ENCODE results near the gene VEGFA. TPM values are rescaled to one million over a fixed set of nuclear protein-coding genes. Genes with fewer than 3 reads are reported as not detected.
A peak's percentile ranks its signal among the peaks of the same experiment; 100 is the strongest.

VEGFA gene
- total RNA-seq = 37.2 TPM

DNA sequence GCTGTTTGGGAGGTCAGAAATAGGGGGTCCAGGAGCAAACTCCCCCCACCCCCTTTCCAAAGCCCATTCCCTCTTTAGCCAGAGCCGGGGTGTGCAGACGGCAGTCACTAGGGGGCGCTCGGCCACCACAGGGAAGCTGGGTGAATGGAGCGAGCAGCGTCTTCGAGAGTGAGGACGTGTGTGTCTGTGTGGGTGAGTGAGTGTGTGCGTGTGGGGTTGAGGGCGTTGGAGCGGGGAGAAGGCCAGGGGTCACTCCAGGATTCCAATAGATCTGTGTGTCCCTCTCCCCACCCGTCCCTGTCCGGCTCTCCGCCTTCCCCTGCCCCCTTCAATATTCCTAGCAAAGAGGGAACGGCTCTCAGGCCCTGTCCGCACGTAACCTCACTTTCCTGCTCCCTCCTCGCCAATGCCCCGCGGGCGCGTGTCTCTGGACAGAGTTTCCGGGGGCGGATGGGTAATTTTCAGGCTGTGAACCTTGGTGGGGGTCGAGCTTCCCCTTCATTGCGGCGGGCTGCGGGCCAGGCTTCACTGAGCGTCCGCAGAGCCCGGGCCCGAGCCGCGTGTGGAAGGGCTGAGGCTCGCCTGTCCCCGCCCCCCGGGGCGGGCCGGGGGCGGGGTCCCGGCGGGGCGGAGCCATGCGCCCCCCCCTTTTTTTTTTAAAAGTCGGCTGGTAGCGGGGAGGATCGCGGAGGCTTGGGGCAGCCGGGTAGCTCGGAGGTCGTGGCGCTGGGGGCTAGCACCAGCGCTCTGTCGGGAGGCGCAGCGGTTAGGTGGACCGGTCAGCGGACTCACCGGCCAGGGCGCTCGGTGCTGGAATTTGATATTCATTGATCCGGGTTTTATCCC is at the start of gene VEGFA:
VEGFA (plus strand) TSS at position 686 of the 846 bp plus-strand sequence.
- peak; percentile 78 to 91 (median 83) for DNase-seq (ENCODE audit: low read depth in 2 of 3, low spot score in 2 of 3)

- no peak for DNase-seq (ENCODE audit: low read depth in 2 of 3, low spot score in 2 of 3)
These were observed 49.0 kb upstream of the VEGFA start for GRCh38 chr6:43720999-43721398.

DNA sequence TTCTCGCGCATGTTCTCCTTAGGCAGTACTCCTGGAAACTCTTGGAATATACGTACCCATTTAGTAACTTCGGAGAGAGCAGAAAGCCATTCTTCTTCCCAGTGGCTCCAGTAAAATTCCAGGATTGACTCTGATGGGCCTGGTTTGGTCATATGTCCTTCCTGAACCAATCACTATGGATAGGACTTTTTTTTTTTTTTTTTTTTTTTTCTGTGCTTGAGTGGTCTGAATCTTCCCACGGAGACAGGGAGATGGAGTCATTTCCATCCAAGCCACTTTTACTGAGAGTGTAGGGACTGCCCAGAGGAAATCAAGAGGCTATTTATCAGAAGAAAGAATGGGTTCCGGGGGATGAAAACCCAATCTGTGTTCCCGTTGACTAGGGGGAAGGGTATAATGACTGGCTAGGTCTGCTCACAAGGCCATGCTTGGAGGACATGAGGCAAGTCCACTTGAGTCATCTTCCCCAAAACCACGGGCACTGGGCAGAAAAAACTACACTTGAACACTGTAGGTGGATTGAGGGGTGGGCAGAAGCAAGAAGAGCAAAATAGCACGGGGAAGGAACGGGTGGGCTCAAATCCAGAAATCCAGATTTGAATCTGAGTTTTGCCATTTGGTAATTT is 47.0 kb upstream of the VEGFA start:
- no peak for DNase-seq (ENCODE audit: low read depth in 2 of 3, low spot score in 2 of 3)

DNA sequence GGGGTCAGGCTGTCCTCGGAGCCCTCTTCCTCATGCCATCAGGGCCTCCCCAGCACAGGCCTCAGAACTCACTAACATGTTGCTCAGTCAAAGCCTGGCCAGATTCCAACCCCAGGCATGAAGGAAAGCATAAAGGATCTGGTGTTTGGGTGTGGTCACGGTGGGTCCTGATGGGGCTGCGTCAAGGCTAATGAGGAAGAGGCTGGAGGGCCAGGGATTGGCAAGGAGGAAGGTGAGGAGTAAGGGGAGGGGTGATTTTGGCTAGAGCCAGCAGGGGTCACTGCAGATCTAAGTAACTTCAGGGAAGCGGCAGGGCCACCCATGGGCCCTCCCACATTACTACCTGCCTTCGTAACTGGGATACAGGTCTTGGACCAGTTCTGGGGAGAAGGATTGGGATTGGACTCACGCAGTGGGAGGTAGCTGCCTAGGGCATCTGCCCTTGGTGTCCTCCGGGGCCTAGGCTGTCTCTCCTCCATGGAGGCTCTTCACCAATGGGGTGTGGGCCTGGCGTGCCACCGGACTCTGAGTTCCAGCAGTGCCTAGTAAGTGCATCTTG is 46.2 kb upstream of the VEGFA start:
- DNase-seq (ENCODE audit: low read depth in 2 of 3, low spot score in 2 of 3) = peak; percentile 37 to 81 (median 76)

DNA sequence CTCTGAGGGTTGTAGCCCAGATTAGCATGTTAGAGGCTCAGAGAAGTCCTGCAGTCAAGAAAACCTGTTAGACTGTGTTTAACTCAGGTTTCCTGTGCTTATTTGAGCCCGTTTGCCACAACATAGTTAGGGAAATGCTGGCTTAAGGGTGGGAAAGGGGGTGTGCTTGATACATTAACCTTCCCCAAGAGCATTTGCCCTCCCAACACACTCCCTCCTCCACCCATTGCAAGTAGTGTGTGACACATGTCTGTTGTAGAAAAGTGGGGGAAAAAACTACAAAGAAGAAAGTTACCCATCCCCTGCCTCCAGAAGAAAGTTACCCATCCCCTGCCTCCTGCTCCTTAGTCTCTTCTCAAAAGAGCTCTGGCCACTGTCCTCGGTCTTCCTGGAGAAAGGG is 45.7 kb upstream of the VEGFA start:
- no peak for DNase-seq (ENCODE audit: low read depth in 2 of 3, low spot score in 2 of 3)

- peak; percentile 25 to 98 (median 97) for DNase-seq (ENCODE audit: low read depth in 2 of 3, low spot score in 2 of 3)
These were observed 44.9 kb upstream of the VEGFA start for GRCh38 chr6:43724914-43725642.

DNA sequence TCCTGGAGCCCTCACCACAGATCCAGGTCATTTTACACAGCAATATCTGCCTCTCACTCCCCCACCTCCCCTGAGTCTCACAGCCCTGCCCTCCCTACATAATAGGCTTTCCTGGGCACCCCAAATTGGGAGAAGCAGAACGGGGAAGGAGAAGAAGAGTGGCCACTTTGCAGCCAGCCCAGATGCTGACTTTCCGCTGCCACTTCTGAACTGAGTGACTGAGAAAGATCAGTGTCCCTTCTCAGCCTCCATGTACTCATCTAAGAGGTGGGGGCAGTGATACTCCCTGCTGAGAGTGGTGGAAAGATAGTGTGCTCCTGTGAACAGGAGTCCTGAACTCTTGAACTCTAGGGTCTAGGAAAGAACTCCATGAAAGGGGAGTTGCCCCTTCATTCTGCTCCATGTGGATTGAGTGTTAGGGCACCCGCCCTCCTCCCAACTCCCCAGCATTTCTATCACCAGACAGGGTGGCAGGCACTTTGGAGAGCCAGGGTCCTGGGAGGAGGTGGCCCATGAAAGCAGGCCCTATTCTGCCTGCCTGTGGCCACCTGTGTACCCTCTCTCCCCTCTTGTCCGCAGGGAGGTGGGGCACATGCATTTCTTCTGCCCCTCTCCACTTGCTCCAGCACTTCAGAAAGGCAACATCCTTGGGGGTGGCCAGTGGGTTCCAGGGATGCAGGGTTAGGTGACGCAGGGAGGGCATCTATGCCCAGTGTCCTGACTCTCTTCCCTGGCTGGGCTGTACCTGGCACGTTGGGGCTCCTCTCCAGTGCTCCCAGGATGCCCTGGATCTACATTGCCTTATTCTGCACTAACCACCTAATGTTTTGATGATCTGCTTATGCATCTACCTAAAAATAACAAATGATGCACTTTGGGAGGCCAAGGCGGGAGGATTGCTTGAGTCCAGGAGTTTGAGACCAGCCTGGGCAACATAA is 44.1 kb upstream of the VEGFA start:
- no peak for DNase-seq (ENCODE audit: low read depth in 2 of 3, low spot score in 2 of 3)

GRCh38 chr6:43727634-43728033 is 42.4 kb upstream of the VEGFA start:
- DNase-seq (ENCODE audit: low read depth in 2 of 3, low spot score in 2 of 3) = no peak

GRCh38 chr6:43728586-43728985 is 41.4 kb upstream of the VEGFA start:
- no peak for DNase-seq (ENCODE audit: low read depth in 2 of 3, low spot score in 2 of 3)

GRCh38 chr6:43729537-43729936 is 40.5 kb upstream of the VEGFA start:
- no peak for DNase-seq (ENCODE audit: low read depth in 2 of 3, low spot score in 2 of 3)

GRCh38 chr6:43730634-43731033 is 39.4 kb upstream of the VEGFA start:
- no peak for DNase-seq (ENCODE audit: low read depth in 2 of 3, low spot score in 2 of 3)

DNA sequence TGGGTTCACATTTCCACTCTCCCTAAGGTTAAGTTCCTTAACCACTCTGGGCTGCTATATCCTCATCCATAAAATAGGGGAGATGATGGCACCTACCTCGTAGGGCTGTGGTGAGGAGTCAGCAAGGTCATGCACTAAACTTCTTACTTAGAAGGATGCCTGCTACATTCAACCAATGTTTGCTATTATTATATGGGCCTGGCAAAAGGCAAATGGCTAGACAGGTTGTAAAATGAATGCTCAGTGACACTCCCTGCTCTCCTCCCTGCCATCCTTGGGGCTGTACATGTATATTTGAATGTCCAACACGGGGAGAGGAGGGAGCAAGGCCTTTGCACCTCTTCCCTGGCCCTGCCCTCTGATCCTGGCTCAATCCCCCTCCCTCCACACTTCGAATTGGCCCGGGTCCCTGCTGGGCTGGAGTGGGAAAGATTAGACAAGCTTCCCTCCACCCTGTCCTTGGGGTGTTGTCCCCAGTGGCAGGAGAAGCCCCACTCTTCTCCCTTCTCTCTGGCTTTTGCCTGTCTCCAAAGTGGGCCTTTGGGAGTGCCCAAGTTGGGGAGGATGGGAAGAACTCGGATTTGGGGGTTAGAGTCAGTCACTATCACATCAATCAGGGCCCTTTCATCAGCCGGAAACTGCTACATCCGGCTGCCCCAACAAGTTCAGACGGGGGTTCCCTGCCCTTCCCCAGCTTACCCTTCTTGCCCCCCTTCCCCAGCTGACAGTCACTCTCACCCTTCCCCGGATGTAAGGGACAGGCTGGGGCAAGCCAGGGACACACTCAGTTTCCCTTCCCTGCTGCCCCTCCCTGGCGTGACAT is 36.3 kb upstream of the VEGFA start:
- DNase-seq (ENCODE audit: low read depth in 2 of 3, low spot score in 2 of 3) = peak in 1 of 3 donors; percentile 65

GRCh38 chr6:43734294-43734665 is 35.7 kb upstream of the VEGFA start:
- DNase-seq (ENCODE audit: low read depth in 2 of 3, low spot score in 2 of 3) = no peak

DNA sequence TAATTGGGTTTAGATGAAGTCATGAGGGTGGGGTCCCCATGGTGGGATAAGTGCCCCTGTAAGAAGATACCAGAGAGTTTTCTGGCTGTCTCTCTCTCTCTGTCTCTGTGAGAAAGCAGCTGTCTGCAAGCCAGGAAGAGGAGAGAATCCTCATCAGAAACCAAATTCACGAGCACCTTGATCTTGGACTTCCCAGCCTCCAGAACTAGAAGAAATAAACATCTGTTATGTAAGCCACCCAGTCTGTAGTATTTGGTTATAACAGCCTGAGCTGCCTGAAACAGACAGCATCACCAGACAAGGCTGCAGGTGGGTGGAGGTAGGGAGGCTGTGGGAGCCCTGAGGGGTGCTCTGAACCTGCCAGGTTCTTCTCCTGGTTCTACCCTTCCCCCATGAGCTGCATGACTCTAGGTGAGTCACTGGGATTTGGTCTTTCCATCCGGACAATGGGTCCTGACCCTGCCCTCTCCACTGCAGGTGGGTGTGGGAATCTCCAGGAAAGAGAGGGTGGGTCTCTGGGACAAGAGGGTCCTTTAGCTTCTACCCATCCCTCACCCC is 34.3 kb upstream of the VEGFA start:
- no peak for DNase-seq (ENCODE audit: low read depth in 2 of 3, low spot score in 2 of 3)

GRCh38 chr6:43736211-43736786 is 33.7 kb upstream of the VEGFA start:
- DNase-seq (ENCODE audit: low read depth in 2 of 3, low spot score in 2 of 3) = no peak

GRCh38 chr6:43736844-43737243 is 33.2 kb upstream of the VEGFA start:
- no peak for DNase-seq (ENCODE audit: low read depth in 2 of 3, low spot score in 2 of 3)

- DNase-seq (ENCODE audit: low read depth in 2 of 3, low spot score in 2 of 3) = no peak
These were observed 32.5 kb upstream of the VEGFA start for GRCh38 chr6:43737272-43738081.

DNA sequence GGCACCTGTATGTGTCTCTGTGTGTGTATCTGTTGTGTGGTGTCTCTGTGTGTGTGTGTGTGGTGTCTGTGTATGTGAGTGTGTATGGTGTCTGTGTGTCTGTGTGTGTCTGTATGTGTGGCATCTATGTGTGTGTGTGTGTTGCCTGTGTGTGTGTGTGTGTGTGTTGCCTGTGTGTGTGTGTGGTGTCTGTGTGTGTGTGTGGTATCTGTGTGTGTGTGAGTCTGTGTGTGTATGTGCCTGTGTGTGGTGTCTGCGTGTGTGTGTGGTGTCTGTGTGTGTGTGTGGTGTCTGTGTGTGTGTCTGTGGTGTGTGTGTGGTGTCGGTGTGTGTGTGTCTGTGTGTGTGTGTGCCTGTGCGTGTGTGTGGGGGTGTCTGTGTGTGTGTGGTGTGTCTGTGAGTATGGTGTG is 31.7 kb upstream of the VEGFA start:
- DNase-seq (ENCODE audit: low read depth in 2 of 3, low spot score in 2 of 3) = no peak
